NCI-H1092 (cell line): ENCODE measurements around the gene MAB21L1.

Experiments
- DNase-seq: peaks from one replicate; lab custom pipeline; 2025; lab: John Stamatoyannopoulos, UW

Gene MAB21L1

GRCh38 chr13:35475960-35476943, at the start of gene MAB21L1:
Gene MAB21L1, minus strand, starts transcription at chr13:35476689. Its CDS starts 551 bp downstream, at chr13:35476138.
- DNase-seq: no peak

- DNase-seq: no peak
These were observed 47.7 kb upstream of the MAB21L1 start for GRCh38 chr13:35524171-35524570.

GRCh38 chr13:35518337-35518946, 42.0 kb upstream of the MAB21L1 start:
- no peak for DNase-seq

- DNase-seq: no peak
These were observed 38.5 kb upstream of the MAB21L1 start for GRCh38 chr13:35514801-35515502.

GRCh38 chr13:35514061-35514477, 37.6 kb upstream of the MAB21L1 start:
- DNase-seq: no peak

GRCh38 chr13:35512271-35512920, 35.9 kb upstream of the MAB21L1 start:
- no peak for DNase-seq

- DNase-seq: no peak
These were observed 26.0 kb upstream of the MAB21L1 start for GRCh38 chr13:35502456-35502855.

- no peak for DNase-seq
These were observed 25.3 kb upstream of the MAB21L1 start for GRCh38 chr13:35501661-35502235.

GRCh38 chr13:35500144-35500543, 23.7 kb upstream of the MAB21L1 start:
- DNase-seq: no peak

GRCh38 chr13:35499676-35500075, 23.2 kb upstream of the MAB21L1 start:
- no peak for DNase-seq

- DNase-seq: peak; percentile 91
These were observed 22.7 kb upstream of the MAB21L1 start for GRCh38 chr13:35499196-35499662.

GRCh38 chr13:35498231-35498630, 21.7 kb upstream of the MAB21L1 start:
- DNase-seq: no peak

- DNase-seq: no peak
These were observed 20.4 kb upstream of the MAB21L1 start for GRCh38 chr13:35496761-35497386.

GRCh38 chr13:35496006-35496405, 19.5 kb upstream of the MAB21L1 start:
- no peak for DNase-seq

- no peak for DNase-seq
These were observed 12.6 kb upstream of the MAB21L1 start for GRCh38 chr13:35489050-35489449.

GRCh38 chr13:35485424-35485823, 8.9 kb upstream of the MAB21L1 start:
- DNase-seq: no peak

- no peak for DNase-seq
These were observed 7.9 kb upstream of the MAB21L1 start for GRCh38 chr13:35484384-35484783.

GRCh38 chr13:35483761-35484160, 7.3 kb upstream of the MAB21L1 start:
- no peak for DNase-seq

- no peak for DNase-seq
These were observed 6.0 kb upstream of the MAB21L1 start for GRCh38 chr13:35482527-35482926.

- DNase-seq: no peak
These were observed 5.3 kb upstream of the MAB21L1 start for GRCh38 chr13:35481777-35482176.

GRCh38 chr13:35480346-35480745, 3.9 kb upstream of the MAB21L1 start:
- DNase-seq: no peak
